Activated effector memory CD4-positive, alpha-beta T cell treated with Interleukin-2 at 50 U/mL for 16 hours (primary cell): Measurements from ENCODE around the gene ALDH1L2.

Experiments
- DNase-seq: peaks from one replicate; pipeline ENCODE4 v3.0.0-alpha.2; 2020

Gene ALDH1L2

DNA sequence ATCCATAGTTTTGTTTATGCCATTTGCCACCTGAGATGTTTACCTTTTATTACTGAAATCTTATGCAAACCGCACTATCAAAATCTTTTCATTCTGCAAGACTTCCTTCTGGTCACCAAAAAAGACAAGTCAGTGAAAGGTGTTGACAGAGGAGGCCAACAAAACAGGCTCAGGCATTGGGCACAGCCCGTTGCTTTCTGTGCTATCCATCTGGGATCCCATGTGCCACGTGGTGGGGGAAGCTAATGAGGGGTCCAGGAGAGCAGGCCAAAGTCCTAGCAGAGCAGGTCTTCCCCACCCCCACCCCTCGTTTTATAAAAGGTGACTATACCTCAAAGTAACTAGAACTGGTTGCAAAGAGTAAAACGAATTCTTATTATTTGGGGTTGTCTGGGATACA is 1.2 kb downstream of the ALDH1L2 start:
- DNase-seq, result no peak

DNA sequence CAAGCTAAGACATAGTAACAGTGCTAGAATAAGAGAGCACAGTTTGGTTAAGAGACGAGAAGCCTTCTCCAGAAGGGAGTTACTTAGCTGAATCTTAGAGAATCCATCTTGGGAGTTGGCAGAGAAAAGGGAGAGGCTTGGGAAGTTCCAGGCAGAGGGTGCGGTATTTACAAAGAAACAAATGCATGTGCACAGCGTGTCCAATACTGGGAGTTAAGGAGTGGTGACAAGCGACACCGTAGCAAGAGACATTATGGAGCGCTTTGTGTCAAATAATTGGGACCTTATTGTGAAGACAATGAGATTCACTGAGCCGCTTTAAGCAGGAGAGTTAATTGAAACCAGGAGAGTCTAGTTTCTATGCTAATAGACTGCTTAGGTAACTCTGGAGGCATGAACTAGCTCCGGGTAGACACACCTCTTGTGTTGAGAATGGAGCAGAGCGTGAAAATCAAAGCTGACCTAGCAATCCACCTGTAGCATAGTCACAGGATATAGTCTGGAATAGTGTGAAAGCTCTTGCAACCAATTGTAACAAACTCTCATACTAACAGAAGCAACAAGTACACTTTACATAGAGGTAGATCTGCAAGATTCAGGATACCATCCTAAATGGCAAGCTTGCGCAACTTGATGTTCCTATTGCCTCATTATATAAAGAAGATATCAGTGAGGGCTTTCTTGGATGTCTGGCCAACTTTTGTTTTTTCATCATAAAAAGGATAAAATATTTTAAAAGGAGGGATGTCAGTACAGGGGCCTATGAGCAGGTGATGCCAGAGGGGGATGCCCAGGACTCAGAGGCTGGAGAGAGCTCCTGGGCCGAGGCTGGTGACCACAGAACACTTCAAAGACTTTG is 5.3 kb downstream of the ALDH1L2 start:
- DNase-seq, result no peak

DNA sequence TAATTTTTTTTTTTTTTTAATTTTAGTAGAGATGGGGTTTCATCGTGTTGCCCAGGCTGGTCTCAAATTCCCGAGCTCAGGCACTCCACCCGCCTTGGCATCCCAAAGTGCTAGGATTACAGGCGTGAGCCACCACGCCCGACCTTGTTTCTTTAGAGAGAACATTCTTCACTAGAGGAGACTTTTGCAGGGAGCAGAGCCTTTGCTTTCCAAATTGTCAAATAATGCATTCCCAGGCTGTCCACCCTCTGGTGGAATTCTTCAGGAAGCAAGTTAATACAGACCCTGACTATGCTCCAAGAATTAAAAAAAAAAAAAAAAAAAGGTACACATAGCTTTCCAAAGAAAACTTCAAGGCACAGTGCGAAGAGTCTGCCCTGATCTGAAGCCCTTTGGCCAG is 6.8 kb downstream of the ALDH1L2 start:
- DNase-seq, result no peak

DNA sequence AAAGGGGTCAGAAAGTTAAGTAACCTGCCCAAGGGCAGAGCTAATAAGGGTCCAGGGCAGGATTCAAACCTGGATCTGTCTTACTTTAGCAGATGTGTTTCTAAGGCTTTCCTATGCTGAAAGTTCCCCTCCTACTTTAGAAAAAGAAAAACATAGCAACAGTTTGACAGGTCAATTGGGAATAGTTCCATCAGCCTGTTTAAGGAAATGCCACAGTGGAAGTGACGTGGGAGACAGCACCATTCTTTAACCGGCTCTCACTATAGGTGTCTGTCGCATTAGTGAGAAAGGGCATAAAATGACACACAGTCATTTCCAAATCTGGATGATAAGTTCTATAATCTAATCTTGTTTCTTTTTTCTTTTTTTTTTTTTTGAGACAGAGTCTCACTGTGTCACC is 7.3 kb downstream of the ALDH1L2 start:
- DNase-seq, result no peak

DNA sequence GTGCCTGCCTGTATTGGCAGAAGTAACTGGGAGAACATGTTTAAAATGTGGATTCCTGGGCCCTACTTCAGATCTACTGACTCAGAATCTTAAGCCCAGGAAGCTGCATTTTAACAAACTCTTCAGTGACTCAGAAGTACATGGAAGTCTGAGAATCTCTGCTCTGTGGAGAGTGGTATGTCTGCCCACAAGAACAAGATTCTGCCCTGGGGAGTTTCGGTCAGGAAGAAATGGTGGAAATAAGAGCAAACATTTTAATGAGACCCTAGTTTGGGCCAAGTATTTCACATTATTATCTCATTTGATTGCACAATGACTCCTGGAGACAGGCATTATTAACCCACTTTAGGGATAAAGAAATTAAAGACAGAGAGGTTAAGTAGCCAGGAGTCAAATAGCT is 8.2 kb downstream of the ALDH1L2 start:
- DNase-seq, result no peak

DNA sequence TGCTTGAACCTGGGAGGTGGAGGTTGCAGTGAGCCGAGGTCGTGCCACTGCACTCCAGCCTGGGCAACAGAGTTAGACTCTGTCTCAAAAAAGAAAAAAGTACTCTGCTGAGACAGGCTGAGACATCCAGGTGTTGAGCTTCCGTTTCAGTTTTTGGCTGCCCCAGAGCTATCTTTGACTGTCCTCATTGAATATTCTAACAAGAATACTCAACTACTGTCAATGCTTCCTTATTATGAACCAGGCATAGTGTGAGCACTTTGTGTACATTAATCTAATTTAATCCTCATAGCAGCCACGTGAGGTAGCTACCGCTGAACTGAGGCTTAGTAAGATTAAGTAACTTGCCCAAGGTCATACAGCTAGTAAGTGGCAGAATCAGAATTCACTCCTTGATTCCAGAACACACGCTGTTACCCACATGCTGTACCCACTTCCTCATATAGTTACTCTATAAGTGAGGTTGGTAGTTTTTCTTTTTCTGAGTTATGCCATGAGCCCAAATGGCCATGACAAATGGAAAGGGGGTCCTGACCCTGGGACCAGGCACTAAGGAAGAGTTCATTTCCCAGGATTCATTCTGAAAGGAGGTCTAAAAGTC is 11.3 kb downstream of the ALDH1L2 start:
- no peak for DNase-seq

DNA sequence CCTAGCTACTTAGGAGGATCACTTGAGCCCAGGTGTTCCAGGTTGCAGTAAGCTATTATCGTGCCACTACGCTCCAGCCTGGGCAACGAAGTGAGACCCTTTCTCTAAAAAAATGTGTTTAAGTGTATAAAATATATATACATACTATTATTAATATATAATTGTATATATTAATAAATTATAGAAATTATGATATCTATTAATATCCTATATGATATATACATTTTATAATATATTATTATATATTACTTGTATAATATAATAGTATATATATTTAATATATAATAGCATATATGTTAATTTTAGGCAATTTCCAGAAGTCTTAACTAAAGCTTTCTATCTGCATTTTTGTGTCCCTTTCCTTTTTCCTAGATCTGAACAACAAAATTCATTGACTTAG is 12.3 kb downstream of the ALDH1L2 start:
- no peak for DNase-seq

DNA sequence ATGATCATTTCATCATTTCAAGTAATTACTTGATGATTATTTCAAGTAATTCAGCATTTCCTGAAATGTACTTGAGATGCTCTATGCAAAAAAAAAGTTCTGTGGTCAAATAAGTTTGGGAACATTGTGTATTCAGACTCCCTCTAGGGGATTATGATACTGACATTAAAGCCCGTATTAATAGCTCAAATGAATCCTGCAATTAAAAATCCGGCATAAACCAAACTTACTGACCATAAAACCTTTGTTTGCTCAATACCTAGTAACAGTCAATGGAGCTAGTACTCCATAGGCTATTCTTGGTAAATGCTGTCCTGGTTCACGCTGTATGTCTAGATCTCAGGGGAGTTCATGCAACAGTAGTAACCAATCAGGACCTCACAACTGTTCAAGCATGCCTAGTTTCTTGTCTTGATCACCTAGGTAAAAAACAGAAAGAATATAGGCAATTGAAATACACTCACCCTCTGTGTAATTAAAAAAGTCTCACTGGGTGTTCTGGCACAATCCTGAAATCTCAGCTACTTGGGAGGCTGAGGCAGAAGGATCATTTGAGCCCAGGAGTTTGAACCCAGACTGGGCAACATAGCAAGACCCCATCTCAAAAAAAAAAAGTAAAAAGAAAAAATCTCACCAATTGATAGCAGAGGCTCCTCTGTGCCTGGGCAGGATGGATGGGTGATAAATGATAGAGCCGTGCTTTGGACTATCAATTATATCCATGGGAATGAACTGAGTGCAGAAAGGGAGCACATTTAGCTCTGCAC is 14.1 kb downstream of the ALDH1L2 start:
- DNase-seq, result no peak

DNA sequence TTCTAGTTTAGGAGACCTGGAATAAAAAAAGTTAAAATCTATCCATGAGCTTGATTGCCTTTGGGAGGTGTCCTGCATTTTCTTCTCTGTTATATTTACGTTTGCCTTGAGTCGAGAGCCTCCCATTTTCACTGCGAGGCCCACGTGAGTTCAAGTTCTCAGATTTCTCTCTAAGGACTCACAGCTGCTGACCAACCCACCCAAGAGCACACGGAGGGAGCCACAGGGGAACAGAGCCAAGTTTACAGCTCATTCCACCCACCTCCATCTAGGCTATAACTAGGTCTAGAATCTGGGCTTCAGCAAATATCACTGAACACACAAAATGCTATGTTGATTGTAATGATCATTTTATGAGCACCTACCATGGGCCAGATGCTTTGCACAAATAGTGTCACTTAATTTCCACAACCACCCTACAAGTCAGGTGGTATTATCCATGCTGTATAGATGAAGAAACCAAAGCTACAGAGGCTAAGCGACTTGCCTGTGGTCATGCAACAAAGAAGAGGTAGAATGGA is 16.7 kb downstream of the ALDH1L2 start:
- DNase-seq, result no peak

DNA sequence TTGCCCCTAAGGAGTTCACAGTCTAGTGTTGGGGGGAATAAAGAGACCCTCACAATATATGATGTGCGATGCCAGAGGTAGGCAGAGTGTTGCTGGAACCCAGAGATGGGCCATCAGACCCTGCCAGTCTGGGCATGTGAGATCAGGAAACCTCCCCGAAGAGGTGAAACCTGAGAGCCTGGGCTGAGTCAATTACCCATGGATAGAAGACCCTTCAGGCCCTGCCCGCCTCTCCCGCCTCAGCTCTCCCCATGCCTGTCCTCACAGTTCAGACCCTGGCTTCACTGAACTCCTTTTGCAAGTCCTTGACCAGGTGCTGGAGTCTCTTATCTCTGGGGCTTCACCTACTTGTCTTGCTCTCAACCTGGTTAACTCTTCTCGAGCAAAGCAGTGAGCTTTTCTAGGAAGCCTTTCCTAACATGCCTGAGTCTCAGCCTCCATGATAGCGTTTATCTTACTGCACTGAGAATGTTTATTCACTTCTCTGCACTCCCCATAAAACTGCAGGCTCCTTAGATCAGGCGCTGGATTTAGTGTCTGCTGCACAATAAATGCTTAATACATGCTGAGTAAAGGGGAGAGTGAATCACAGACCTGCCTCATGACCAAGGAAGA is 19.6 kb downstream of the ALDH1L2 start:
- DNase-seq, result no peak

DNA sequence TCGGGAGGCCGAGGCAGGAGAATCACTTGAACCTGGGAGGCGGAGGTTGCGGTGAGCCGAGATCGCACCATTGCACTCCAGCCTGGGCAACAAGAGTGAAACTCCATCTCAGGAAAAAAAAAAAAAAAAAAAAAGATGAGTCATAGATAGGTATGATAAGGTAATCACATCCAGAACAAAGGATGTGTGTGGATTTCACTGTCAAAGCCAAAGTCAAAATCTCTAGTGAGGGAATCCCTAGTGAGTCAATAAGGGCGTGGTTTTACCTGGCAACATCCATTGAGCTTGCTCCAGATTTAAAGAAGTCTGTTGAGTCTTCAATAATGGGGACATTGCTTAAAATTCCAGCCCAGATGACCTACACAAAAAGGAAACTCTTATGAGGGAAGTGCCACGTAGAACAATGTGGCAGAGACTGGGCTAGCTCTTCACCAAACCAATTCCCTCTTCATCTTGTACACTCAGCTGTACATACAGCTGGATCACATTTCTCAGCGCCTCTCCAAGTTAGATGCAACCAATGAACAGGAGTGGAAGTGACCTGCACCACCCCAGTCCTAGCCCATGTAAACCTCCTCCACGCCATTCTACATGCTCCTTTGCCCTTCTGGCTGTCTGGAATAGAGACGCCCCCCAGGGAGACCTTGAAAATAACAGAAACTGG is 23.4 kb downstream of the ALDH1L2 start:
- DNase-seq, result no peak

DNA sequence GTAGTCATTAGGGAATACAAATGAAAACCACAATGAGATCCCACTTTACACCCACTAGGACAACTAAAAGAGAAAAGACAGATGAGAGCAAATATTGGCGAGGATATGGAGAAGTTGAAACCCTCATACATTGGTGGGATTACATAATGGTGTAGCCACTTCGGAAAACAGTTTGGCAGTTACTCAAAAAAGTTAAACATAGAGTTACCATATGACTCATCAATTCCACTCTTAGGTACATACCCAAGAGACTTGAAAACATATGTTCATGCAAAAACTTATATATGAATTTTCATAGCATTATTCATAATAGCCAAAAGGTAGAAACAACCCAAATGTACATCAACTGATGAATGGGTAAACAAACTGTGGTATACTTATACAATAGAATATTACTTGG is 27.1 kb downstream of the ALDH1L2 start:
- no peak for DNase-seq

DNA sequence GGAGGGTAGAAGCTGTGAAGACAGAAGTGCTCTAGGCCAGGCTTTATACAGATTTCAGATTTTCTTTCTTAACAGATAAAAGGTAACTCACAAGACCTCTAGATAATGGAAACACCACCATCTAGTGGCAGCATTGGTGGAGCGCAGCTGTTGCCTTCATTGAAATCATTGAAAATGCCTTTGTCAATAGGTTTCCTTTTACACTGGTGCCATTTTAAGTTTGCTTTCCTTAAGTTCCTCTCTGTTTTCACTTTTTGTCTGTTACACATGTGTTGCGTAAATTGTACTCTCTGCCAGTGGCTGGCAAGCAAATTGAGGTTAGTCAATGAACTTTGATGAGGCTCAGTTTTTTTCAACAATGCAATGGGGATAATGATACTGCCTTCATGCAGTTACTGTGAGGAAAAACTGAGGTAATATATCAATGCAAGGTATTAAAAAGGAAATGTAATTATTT is 31.1 kb downstream of the ALDH1L2 start:
- DNase-seq, result peak; percentile 62

DNA sequence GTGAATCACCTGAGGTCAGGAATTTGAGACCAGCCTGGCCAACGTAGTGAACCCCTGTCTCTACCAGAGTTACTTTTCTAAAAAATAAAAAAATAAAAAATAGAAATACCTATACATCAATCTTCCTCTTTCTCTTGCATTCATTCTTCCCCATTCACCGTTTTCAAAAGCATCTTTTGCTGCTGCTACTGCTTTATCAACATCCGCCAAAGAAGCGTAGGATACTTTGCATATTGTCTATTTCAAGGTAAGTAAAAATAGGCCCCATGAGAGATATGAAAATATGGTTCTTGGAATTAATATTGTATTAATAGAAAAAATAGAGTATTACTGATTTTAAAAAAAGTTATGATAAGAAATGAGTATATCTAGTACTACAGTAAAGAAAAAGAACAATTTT is 32.3 kb downstream of the ALDH1L2 start:
- DNase-seq, result no peak

DNA sequence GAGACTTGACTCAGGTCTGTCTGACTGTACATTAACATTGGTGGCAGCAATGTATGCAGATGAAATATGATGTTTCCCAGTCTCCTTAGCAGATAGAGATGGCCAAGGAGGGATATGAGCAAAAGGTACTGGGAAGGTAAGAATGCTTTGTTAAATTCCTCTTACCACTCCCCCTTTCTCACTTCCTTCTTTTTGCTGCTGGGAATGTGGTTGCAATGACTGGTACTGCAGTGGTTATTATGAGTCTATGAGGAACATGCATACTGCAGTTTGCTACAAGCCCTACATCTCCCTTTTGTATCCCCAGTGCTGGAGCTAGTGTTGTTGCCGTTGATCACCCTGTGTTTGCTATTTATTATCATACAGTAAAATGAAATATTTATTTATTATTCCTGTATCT is 35.9 kb downstream of the ALDH1L2 start:
- DNase-seq, result no peak

DNA sequence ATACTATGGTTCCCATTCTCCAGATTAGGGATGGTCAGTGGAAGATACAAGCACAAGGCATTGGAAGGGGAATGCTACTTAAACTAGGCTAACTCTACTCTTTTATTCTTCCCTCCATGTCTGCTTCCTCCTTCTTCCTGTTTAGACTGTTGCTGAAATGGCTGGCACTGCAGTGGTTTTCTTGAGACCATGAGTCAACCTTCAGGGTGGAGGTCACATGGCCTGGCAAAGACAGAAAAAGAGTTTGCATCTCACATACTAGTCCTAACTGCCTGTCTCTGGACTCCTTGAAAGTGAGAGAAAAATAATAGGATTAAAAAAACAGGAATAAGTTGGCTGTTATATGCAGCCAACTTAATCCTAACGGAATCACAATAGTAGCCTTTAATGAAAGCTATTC is 37.0 kb downstream of the ALDH1L2 start:
- no peak for DNase-seq

DNA sequence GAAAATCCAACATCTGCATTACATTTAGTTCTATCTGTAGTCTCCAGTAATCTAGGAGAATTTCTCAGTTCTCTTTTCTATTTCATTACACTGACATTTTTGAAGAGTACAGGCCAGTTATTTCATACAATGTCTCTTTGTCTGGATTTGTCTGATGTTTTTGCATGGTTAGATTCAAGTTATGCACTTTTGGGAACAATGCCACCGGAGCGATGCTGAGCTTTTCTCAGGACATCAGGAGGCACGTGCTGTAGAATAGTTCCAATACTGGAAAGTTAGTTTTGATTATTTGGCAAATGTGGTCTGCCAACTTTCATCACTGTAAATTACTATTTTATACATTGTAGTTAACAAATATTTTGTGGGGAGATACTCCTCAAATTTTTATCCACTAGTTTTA is 43.1 kb downstream of the ALDH1L2 start:
- no peak for DNase-seq

DNA sequence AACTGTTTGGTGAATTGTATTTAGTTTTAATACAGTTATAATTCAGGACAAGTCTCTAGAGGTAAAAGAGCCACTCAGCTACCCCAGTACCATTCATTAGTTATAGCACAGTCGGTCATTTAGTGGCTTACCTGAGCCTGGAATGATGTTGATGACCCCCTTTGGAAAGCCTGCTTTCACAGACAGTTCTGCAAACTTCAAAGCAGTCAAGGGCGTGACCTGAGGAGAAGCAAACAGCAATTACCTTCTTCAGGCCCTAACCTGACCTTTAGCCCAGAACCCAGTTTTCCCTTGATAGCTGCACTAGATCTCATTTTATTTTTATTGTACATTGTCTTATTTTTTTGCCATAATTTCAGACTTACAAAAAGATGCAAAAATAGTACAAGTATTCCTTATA is 43.8 kb downstream of the ALDH1L2 start:
- no peak for DNase-seq

DNA sequence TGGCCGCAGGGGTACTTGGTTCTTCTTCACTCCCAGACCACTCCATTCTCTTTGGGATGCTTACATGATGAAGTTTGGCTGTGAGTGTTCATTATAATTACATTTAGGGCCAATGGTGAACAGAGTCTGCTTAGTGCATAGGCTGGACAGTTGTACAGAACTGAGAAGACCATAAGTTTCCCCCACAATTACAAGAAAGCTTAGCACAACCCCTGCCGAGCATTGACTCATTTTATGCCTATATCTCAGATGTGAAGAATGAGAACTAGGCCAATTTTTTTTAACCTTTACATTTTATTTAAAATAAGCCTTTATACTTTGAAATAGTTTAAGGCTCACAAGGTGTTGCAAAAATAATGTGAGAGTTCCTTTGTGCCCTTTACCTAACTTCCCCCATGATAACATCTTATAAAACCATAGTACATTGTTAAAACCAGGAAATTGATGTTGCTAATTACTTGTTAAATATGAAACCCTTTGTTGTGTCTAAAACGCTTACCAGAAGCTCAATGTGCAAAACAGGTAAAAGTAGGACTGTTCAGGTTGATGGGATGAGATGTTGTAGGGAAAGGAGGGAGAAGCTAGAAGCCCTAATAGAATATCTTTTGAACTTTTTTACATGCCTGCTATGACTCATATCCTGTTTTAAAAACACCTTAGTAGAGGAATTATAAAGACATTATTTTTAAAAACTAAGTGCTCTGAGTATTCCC is 47.2 kb downstream of the ALDH1L2 start:
- no peak for DNase-seq

DNA sequence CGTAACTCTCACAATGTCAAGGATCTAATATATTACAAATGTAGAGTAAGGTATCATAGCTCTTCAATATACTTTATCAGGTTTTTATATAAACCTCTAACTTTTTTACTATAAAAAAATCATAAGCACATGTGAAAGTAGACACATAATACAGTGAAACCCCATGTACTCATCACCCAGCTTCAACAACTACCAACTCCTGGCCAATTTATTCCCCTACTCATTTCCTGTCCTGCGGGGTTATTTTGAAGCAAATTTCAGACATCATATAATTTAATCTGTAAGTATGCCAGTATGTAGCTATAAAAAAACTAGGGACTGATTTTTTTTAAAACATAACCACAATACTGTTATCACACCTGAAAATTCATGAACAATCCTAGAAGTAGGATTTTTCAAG is 50.4 kb downstream of the ALDH1L2 start:
- DNase-seq, result no peak

DNA sequence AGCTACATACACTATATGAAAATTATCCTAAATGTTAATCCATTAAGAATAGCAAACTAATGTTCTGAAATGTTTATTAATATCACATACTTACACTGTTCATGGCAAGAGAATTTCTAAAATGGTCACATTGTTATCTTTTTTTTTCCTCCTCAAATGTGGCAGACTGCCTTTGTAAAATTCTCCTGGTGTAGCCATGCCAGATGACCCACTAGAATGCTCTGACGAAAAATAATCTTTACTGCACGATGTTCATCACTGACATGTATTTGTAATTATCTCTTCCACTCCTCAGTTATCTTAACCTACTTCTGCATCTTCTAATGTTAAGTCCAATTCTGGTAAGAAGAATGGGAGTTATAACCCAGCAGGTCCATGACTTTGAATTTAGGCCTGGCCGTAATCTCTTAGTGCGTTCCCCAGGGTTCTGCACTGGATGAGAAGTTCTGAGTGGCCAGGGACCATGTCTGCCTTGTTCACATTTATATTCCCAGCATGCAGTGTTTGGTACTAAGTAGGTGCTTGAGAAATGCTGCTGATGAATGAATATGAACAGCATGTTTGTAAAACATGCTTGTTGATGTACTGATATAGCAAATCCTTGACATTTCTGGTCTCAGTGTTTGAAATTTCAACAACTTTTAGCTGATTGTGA is 51.4 kb downstream of the ALDH1L2 start:
- no peak for DNase-seq
